ENCODE data around the gene SYNPO2.

The SYNPO2 gene

GRCh38 chr4:118931786-118932185 is 43.1 kb downstream of the SYNPO2 start:
- DNase-seq (ENCODE audit: low spot score): no peak

- DNase-seq (ENCODE audit: low spot score): no peak
Observed at GRCh38 chr4:118935819-118936218, 47.2 kb downstream of the SYNPO2 start.

DNA sequence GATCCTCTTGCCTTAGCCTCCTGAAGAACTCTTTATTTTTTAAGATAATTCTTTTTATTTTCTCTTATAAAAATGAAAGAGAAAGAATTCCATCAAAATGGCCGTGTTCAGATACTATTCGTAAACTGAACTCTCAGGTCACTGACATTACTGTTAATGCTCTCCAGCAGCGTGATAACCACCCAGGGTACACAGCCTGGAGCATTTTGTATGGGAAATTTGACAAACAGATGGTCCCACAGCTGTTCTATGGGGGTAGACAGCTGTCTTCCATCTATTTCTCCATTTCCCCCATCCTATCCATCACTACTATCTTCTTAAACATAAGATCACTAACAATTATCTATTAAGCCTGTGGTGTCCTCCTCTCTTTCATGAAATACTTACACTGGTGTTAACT is 47.8 kb downstream of the SYNPO2 start:
- DNase-seq (ENCODE audit: low spot score): no peak

GRCh38 chr4:118939169-118939783 is 50.6 kb downstream of the SYNPO2 start:
- DNase-seq (ENCODE audit: low spot score): no peak

- DNase-seq (ENCODE audit: low spot score): no peak
Observed at GRCh38 chr4:118941149-118941548, 52.5 kb downstream of the SYNPO2 start.

- DNase-seq (ENCODE audit: low spot score): no peak
Observed at GRCh38 chr4:118941799-118942198, 53.1 kb downstream of the SYNPO2 start.

GRCh38 chr4:118942465-118942864 is 53.8 kb downstream of the SYNPO2 start:
- DNase-seq (ENCODE audit: low spot score): no peak

DNA sequence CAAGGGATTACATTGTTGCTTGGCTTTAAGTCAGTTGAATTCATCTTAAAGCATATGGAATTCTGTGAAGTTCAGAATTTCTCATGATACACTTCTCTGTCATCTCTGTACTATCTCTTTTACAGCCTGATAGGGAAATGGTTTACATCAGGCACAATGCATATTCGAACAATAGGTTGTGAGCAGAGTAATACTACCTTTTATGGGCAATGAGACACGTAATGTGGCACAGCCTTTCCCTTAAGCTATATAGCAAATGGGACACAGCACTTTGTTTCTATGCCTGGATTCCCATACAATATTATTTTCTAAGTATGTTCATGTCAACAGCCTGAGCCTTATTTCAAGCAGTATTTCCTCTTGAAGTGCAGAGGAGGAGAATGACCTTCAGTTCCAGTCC is 58.4 kb downstream of the SYNPO2 start:
- no peak for DNase-seq (ENCODE audit: low spot score)

DNA sequence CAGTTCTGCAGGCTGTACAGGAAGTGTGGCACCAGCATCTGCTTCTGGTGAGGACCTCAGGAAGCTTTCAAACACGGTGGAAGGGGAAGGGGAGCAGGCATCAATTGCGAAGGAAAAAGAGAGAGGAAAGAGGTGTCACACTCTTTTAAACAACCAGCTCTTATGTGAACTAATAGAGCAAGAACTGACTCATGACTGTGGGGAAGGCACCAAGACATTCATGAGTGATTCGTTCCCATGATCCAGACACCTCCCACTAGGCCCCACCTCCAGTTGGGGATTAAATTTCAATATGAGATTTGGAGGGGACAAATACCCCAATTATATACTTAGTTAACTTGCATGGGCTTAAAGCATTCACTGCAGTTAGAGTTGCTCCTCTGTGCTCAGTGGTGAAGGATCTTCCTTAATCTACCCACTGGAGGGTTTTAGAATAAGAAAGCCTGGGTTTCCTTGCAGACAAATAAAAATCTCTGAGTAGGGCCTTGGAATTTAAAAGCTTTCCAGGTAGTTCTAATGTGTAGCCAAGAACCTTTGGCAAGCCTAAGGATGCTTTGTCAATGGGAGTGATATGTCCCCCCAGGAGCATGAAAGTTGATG is 60.0 kb downstream of the SYNPO2 start:
- no peak for DNase-seq (ENCODE audit: low spot score)

GRCh38 chr4:118950224-118950623 is 61.6 kb downstream of the SYNPO2 start:
- DNase-seq (ENCODE audit: low spot score): no peak

GRCh38 chr4:118950929-118951570 is 62.4 kb downstream of the SYNPO2 start:
- no peak for DNase-seq (ENCODE audit: low spot score)

- no peak for DNase-seq (ENCODE audit: low spot score)
Observed at GRCh38 chr4:118953276-118953675, 64.6 kb downstream of the SYNPO2 start.

DNA sequence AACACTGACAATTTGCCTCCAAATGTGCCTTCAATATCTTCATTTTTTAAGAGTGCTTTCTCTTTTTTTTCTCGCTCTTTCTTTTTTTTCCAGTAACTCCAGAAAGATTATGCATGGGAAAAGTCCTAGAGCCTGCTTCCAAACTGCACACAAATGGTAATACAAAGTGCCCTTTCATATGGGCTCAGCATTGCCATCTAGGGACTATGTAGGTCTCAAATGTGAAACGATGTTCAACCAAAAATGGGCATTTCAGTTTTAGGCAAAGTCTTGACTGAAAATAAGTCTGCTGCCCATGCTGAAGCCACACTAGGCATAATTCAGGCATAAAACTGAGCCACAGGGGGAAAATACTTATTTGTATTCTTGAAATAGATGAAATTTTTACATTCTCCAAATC is 65.6 kb downstream of the SYNPO2 start:
- DNase-seq (ENCODE audit: low spot score): no peak

DNA sequence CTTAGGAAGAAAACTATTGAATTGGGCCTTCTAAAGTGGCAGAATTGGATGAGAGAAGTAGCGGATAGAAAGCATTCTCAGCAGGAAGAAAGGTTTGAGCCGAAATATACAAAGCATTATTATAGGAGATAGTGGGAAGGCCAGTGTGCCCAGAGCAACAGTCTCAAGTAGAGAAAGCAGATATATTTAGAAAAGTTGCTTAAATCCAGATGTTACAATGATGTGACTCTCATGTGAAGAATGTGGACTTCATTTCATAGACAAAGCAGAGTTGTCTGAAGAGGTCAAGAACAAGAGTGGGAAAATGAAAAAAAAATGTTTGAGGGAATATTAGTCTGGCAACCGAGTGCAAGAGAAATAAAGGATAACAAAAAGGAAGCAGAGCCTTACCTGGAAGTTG is 66.9 kb downstream of the SYNPO2 start:
- DNase-seq (ENCODE audit: low spot score): no peak

DNA sequence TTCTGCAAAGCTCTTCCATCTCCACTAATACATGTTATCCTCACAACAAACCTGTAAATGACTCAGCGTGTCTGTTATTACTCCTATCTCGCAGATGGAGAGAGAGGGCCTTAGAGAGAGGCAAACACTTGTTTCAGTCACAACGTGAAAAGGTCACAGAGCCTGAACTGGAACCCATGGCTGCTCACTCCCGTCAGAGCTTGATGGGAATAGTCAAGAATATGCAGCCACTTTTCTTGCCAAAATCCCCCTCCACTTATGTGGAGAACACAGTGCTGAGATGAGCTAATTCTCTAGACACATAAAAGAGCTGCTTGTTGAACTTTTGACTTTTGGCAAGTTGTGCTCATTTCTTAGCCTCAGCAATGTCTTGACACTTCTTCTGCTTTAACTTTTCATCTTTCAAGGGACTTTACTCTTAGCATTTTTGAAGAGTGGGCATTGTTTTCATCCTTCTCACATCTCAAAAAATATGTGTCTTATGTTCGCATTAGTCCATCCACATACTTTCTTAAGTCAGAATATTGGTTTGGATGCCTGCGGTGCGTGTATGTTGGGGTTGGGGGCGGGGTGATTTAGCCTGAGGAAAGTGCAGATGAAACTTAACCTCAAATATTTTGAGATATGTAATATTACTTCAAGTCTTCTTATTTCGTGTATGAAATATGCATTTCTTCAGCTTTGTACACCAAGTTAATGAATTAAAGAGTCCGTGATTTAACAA is 69.2 kb downstream of the SYNPO2 start:
- no peak for DNase-seq (ENCODE audit: low spot score)

- no peak for DNase-seq (ENCODE audit: low spot score)
Observed at GRCh38 chr4:118962540-118962939, 73.9 kb downstream of the SYNPO2 start.

GRCh38 chr4:118964891-118965411 is 76.3 kb downstream of the SYNPO2 start:
- DNase-seq (ENCODE audit: low spot score): no peak

- no peak for DNase-seq (ENCODE audit: low spot score)
Observed at GRCh38 chr4:118967393-118967792, 78.7 kb downstream of the SYNPO2 start.

DNA sequence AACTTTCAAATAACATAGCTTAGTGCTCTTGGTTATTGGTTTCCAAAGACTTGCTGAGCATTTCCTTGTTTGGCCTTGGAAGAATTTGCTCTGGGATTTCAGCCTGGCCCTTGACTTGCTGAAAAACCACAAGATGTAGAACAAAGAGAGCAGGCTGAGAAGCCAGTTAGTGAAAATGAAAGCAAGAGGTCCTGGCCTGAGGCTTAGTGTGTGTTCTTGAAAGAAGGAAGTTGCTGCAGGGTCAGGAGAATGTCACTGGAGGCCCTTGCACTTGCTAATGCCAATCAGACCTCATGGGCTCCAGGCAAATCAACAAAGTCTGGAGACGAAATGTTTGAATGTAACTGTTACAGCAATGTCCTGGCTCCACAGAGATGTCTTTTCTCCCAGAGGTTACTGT is 79.4 kb downstream of the SYNPO2 start:
- no peak for DNase-seq (ENCODE audit: low spot score)

- DNase-seq (ENCODE audit: low spot score): no peak
Observed at GRCh38 chr4:118968813-118969212, 80.2 kb downstream of the SYNPO2 start.

DNA sequence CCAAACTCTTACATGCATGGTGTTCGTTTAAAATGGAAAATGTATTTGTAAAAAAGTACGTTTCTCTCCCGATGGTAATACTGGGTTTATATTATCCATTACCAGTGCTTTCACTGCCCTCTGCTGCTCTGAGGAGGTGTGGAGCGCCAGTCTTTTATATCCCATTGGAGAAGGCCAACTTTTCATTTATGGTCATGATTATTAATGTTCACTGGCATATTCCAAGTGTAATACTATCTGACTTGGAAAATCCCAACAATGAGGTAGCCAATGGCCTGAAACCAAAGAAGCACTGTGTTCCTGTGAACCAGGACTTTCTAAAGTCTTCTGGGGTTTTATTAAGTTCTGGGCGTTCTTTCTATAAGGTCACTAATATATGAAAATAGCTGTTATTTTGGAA is 80.7 kb downstream of the SYNPO2 start:
- peak; percentile 49 for DNase-seq (ENCODE audit: low spot score)

GRCh38 chr4:118972167-118972566 is 83.5 kb downstream of the SYNPO2 start:
- no peak for DNase-seq (ENCODE audit: low spot score)

DNA sequence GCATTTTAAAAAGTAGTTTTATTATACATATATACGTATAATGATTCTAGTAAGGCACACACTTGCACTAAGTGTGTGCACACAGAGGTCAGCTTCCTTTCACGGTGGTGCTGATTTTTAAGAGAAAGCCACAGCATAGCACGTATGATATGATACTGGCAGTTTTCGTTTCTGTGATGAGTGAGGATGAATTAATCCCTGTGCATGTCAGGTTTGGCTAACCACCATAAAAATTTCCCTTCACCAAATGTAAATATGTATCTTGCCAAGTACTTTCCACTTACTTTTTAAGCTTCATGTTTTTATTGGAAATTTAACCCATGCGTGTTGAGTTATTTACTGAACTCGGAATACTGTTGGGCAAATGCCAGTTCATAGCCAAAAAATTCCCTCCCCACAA is 84.6 kb downstream of the SYNPO2 start:
- DNase-seq (ENCODE audit: low spot score): no peak

Data from HuH-7 (cell line).